Activated CD8-positive, alpha-beta memory T cell treated with anti-CD3 and anti-CD28 coated beads, Interleukin-2, amount 50 U/mL, for 1 hour (primary cell): Measurements from ENCODE around the gene LIMK1.
"Not testable (repeated sequence)": the region's sequence is repeated elsewhere in the genome, so short reads cannot be mapped to it uniquely, and the experiment has no call there.

Source experiments
- DNase-seq: peaks from one replicate; pipeline ENCODE4 v3.0.0-alpha.2; 2020; ENCODE audit errors: extremely low read depth

LIMK1 gene

GRCh38 chr7:74083117-74083876 is at the start of gene LIMK1:
Gene LIMK1 (plus strand): TSS chr7:74083804. CDS start chr7:74083991, 187 bp downstream.
- peak; percentile 44 for DNase-seq

- DNase-seq: no peak
Measured at GRCh38 chr7:74037609-74038008, 46.0 kb upstream of the LIMK1 start.

GRCh38 chr7:74038194-74038961 is 45.2 kb upstream of the LIMK1 start:
- no peak for DNase-seq

- DNase-seq: no peak
Measured at GRCh38 chr7:74039337-74039736, 44.3 kb upstream of the LIMK1 start.

- DNase-seq: no peak
Measured at GRCh38 chr7:74040101-74040790, 43.4 kb upstream of the LIMK1 start.

GRCh38 chr7:74040791-74041520 is 42.6 kb upstream of the LIMK1 start:
- no peak for DNase-seq

GRCh38 chr7:74042746-74043522 is 40.7 kb upstream of the LIMK1 start:
- no peak for DNase-seq

GRCh38 chr7:74043523-74043951 is 40.1 kb upstream of the LIMK1 start:
- DNase-seq: no peak

- no peak for DNase-seq
Measured at GRCh38 chr7:74044366-74045350, 38.9 kb upstream of the LIMK1 start.

- DNase-seq: not testable (repeated sequence)
Measured at GRCh38 chr7:74046581-74046980, 37.0 kb upstream of the LIMK1 start.

- DNase-seq: no peak
Measured at GRCh38 chr7:74047804-74048380, 35.7 kb upstream of the LIMK1 start.

GRCh38 chr7:74048999-74049599 is 34.5 kb upstream of the LIMK1 start:
- no peak for DNase-seq

- no peak for DNase-seq
Measured at GRCh38 chr7:74049997-74050798, 33.4 kb upstream of the LIMK1 start.

GRCh38 chr7:74051193-74051592 is 32.4 kb upstream of the LIMK1 start:
- no peak for DNase-seq

- DNase-seq: no peak
Measured at GRCh38 chr7:74051629-74052410, 31.8 kb upstream of the LIMK1 start.

GRCh38 chr7:74052628-74053027 is 31.0 kb upstream of the LIMK1 start:
- no peak for DNase-seq

GRCh38 chr7:74053589-74054186 is 29.9 kb upstream of the LIMK1 start:
- DNase-seq: no peak
